SU-DHL-6 (cell line): ENCODE measurements around the gene INPP4B.

ENCODE experiments used
- H2AFZ ChIP-seq: fragments of 200-600 bp; sonication (generic); 2 replicates; pipeline ENCODE4 v1.6.1; 2014; ENCODE audit warnings: low read depth, mild to moderate bottlenecking, moderate library complexity, mixed read lengths, antibody characterized with exemption, low read length; ENCODE audit not compliant: severe bottlenecking
- H3F3A ChIP-seq: fragments of 200-600 bp; shearing (Covaris generic); 2 replicates; pipeline ENCODE4 v1.6.0; 2016; ENCODE audit warnings: antibody characterized with exemption, mild to moderate bottlenecking; ENCODE audit not compliant: insufficient read depth
- H3K27ac ChIP-seq: fragments of 200-600 bp; sonication (generic); 2 replicates; pipeline ENCODE4 v1.5.1; 2016; ENCODE audit warnings: low read depth, mild to moderate bottlenecking, low read length, moderate library complexity, mixed read lengths
- H3K27me3 ChIP-seq: fragments of 200-600 bp; sonication (generic), shearing (Covaris generic); 2 replicates; pipeline ENCODE4 v1.6.0; 2014; ENCODE audit warnings: mild to moderate bottlenecking, low read length
- H3K36me3 ChIP-seq: fragments of 200-600 bp; sonication (generic); 2 replicates; pipeline ENCODE4 v1.6.1; 2014; ENCODE audit warnings: mild to moderate bottlenecking, low read length, mixed read lengths
- H3K4me2 ChIP-seq: fragments of 300-600, 200-600 bp; shearing (Covaris generic), sonication (generic); 2 replicates; pipeline ENCODE4 v1.6.0; 2014; ENCODE audit warnings: low read length, low read depth, mild to moderate bottlenecking; ENCODE audit not compliant: poor library complexity, severe bottlenecking
- H3K4me3 ChIP-seq: fragments of 200-600 bp; sonication (generic); 2 replicates; pipeline ENCODE4 v1.5.1; 2014; ENCODE audit warnings: antibody characterized with exemption, low read length, mild to moderate bottlenecking, mixed read lengths; ENCODE audit not compliant: insufficient read depth, poor library complexity, severe bottlenecking
- H3K79me2 ChIP-seq: fragments of 200-600 bp; sonication (generic); 2 replicates; pipeline ENCODE4 v1.6.1; 2014; ENCODE audit warnings: mild to moderate bottlenecking, low read length, moderate library complexity; ENCODE audit not compliant: insufficient read depth
- H3K9ac ChIP-seq: fragments of 200-600 bp; sonication (generic); 2 replicates; pipeline ENCODE4 v1.7.0; 2014; ENCODE audit warnings: mild to moderate bottlenecking, low read length
- H3K9me2 ChIP-seq: fragments of 200-600 bp; sonication (generic); replicated peaks from 2 replicates; pipeline ENCODE4 v1.6.1; 2014; ENCODE audit warnings: low read length; ENCODE audit not compliant: insufficient read depth
- H3K9me3 ChIP-seq: fragments of 200-600 bp; sonication (generic); 2 replicates; pipeline ENCODE4 v1.6.1; 2014; ENCODE audit warnings: low read length, mixed read lengths; ENCODE audit not compliant: insufficient read depth
- H4K20me1 ChIP-seq: fragments of 200-600 bp; sonication (generic); 2 replicates; pipeline ENCODE4 v1.6.1; 2014; ENCODE audit warnings: low read depth, mild to moderate bottlenecking, antibody characterized with exemption, low read length, moderate library complexity, mixed read lengths
- CTCF ChIP-seq: fragments of 200-600 bp; sonication (generic); IDR thresholded peaks from one replicate; pipeline ENCODE4 v1.5.1; 2017; ENCODE audit warnings: antibody characterized with exemption, mild to moderate bottlenecking, low read length, moderate library complexity; ENCODE audit not compliant: insufficient read depth, poor library complexity, severe bottlenecking
- EZH2phosphoT487 ChIP-seq: fragments of 200-600 bp; sonication (generic), shearing (Covaris generic); conservative IDR thresholded peaks from 2 replicates; pipeline ENCODE4 v1.6.1; 2018; ENCODE audit warnings: mild to moderate bottlenecking, antibody characterized with exemption, low read length, moderate library complexity, mixed read lengths

Gene INPP4B

GRCh38 chr4:142519342-142519741, 326.8 kb downstream of the INPP4B start:
- Histone ChIP-seq H3F3A (no peaks in the 10 kb centered on the region), H2AFZ (no peak overlapping the region), H3K79me2 (no peaks in the 10 kb centered on the region), H3K36me3 (no peaks in the 10 kb centered on the region), H4K20me1 (no peaks in the 10 kb centered on the region), H3K27ac (no peak overlapping the region), H3K9ac (no peak overlapping the region), H3K4me3 (no peak overlapping the region), H3K9me2 (no peaks in the 10 kb centered on the region), H3K4me2 (no peak overlapping the region), H3K27me3 (no peaks in the 10 kb centered on the region), H3K9me3 (no peaks in the 10 kb centered on the region)
- TF ChIP-seq EZH2phosphoT487: no peak
- TF ChIP-seq CTCF: no peak

GRCh38 chr4:142516686-142517526, 329.2 kb downstream of the INPP4B start:
- no peak overlapping the region for H2AFZ ChIP-seq
- TF ChIP-seq EZH2phosphoT487 (no peak), CTCF (no peak)

GRCh38 chr4:142512161-142512560, 333.9 kb downstream of the INPP4B start:
- H3K9me2 ChIP-seq: no peaks in the 10 kb centered on the region
- H3K36me3 ChIP-seq: no peaks in the 10 kb centered on the region
- no peaks in the 10 kb centered on the region for H3K9me3 ChIP-seq
- TF ChIP-seq EZH2phosphoT487 (no peak), CTCF (no peak)
- H2AFZ ChIP-seq: no peak overlapping the region
- H3K79me2 ChIP-seq: no peaks in the 10 kb centered on the region
- no peak overlapping the region for H3K27ac ChIP-seq
- H3K4me3 ChIP-seq: no peak overlapping the region
- no peak overlapping the region for H3K4me2 ChIP-seq
- no peak overlapping the region for H3K9ac ChIP-seq
- H3K27me3 ChIP-seq: no peaks in the 10 kb centered on the region
- no peaks in the 10 kb centered on the region for H4K20me1 ChIP-seq
- H3F3A ChIP-seq: no peaks in the 10 kb centered on the region

More at GRCh38 chr4:142516686-142517526, 329.2 kb downstream of the INPP4B start:
- Histone ChIP-seq H3K4me3 (no peak overlapping the region), H3K36me3 (no peaks in the 10 kb centered on the region), H3K9me3 (no peaks in the 10 kb centered on the region), H3K27ac (no peak overlapping the region), H3K9me2 (no peaks in the 10 kb centered on the region), H3K27me3 (no peaks in the 10 kb centered on the region), H3K79me2 (no peaks in the 10 kb centered on the region), H3K9ac (no peak overlapping the region), H3F3A (no peaks in the 10 kb centered on the region), H4K20me1 (no peaks in the 10 kb centered on the region), H3K4me2 (no peak overlapping the region)
